Measurements from ENCODE around the gene ARHGAP10. TPM values are rescaled to one million over a fixed set of nuclear protein-coding genes. Genes with fewer than 3 reads are reported as not detected.

The ARHGAP10 gene
- total RNA-seq, 1 donor from 2014 or later: 20.2 TPM

- no peak overlapping the region for H2AFZ ChIP-seq (replicated peaks)
- no peaks in the 10 kb centered on the region for H3K79me2 ChIP-seq (ENCODE audit: low read depth)
- H3K4me1 ChIP-seq: peaks cover 35% of the 10 kb centered on the region
- H3K4me2 ChIP-seq: no peak overlapping the region
- Mint-ChIP-seq H3K27ac (no peak overlapping the region), H3K4me1 (peaks cover 18% of the 10 kb centered on the region), H3K4me3 (no peak overlapping the region), H3K36me3 (no peaks in the 10 kb centered on the region), H3K27me3 (ENCODE audit: insufficient read depth, low read depth) (no peaks in the 10 kb centered on the region), H3K9me3 (peaks cover 3% of the 10 kb centered on the region)
- TF ChIP-seq EZH2 (IDR thresholded peaks at IDR 0.05): no peak
- TF ChIP-seq EZH2phosphoT487 (IDR thresholded peaks at IDR 0.05): no peak
- TF ChIP-seq CTCF (IDR thresholded peaks at IDR 0.05): no peak
- peaks cover 20% of the 10 kb centered on the region for H3F3A ChIP-seq (ENCODE audit: low read depth)
- no peaks in the 10 kb centered on the region for H3K36me3 ChIP-seq
- H3K9me3 ChIP-seq (ENCODE audit: low read depth): no peaks in the 10 kb centered on the region
- H4K20me1 ChIP-seq (ENCODE audit: low read depth): no peaks in the 10 kb centered on the region
- DNase-seq (ENCODE audit: low spot score): no peak
- no peak overlapping the region for H3K27ac ChIP-seq
- H3K27me3 ChIP-seq: no peaks in the 10 kb centered on the region
- H3K4me3 ChIP-seq: no peak overlapping the region
- no peak overlapping the region for H3K9ac ChIP-seq
These were observed 101.9 kb downstream of the ARHGAP10 start for GRCh38 chr4:147833741-147834140.

- Histone ChIP-seq H3K27me3 (no peaks in the 10 kb centered on the region), H3K9ac (no peak overlapping the region), H4K20me1 (ENCODE audit: low read depth) (no peaks in the 10 kb centered on the region), H2AFZ (replicated peaks) (no peak overlapping the region), H3F3A (ENCODE audit: low read depth) (peaks cover 17% of the 10 kb centered on the region), H3K36me3 (no peaks in the 10 kb centered on the region), H3K79me2 (ENCODE audit: low read depth) (no peaks in the 10 kb centered on the region), H3K4me1 (peaks cover 39% of the 10 kb centered on the region), H3K4me3 (no peak overlapping the region), H3K4me2 (peak overlapping the region; percentile 55), H3K9me3 (ENCODE audit: low read depth) (no peaks in the 10 kb centered on the region), H3K27ac (peak overlapping the region; percentile 88)
- DNase-seq (ENCODE audit: low spot score): no peak
- H3K4me3 Mint-ChIP-seq: no peak overlapping the region
- no peak overlapping the region for H3K27ac Mint-ChIP-seq
- H3K4me1 Mint-ChIP-seq: peaks cover 20% of the 10 kb centered on the region
- peaks cover 3% of the 10 kb centered on the region for H3K9me3 Mint-ChIP-seq
- H3K27me3 Mint-ChIP-seq (ENCODE audit: insufficient read depth, low read depth): no peaks in the 10 kb centered on the region
- no peaks in the 10 kb centered on the region for H3K36me3 Mint-ChIP-seq
- no peak for TF ChIP-seq EZH2 (IDR thresholded peaks at IDR 0.05)
- no peak for TF ChIP-seq CTCF (IDR thresholded peaks at IDR 0.05)
- TF ChIP-seq EZH2phosphoT487 (IDR thresholded peaks at IDR 0.05): no peak
These were observed 102.6 kb downstream of the ARHGAP10 start for GRCh38 chr4:147834480-147834879.

DNA sequence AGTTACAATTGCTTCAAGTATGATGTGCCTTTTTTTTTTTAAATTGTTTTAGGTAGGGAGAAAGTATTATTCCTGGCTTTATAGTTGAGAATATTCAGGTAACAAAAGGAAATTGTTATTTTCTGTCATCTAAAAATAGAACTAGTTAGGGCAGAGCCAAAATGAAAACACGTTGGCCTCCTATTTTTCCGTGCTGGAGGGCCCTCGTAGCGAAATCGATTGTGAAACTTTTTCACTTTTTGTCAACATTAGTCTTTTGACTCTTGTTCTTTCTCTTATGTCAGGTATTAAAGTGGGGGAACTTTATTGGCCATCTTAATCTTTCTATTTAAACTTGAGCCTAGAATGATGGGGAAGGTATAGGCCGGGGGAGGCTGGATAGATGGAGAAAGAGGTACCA is 104.9 kb downstream of the ARHGAP10 start:
- no peaks in the 10 kb centered on the region for H3K27me3 Mint-ChIP-seq (ENCODE audit: insufficient read depth, low read depth)
- no peak for TF ChIP-seq CTCF (IDR thresholded peaks at IDR 0.05)
- TF ChIP-seq EZH2 (IDR thresholded peaks at IDR 0.05): no peak
- no peak for TF ChIP-seq EZH2phosphoT487 (IDR thresholded peaks at IDR 0.05)
- Histone ChIP-seq H3K27me3 (no peaks in the 10 kb centered on the region), H3K27ac (no peak overlapping the region), H3K4me3 (no peak overlapping the region), H4K20me1 (ENCODE audit: low read depth) (no peaks in the 10 kb centered on the region), H3K36me3 (no peaks in the 10 kb centered on the region), H2AFZ (replicated peaks) (no peak overlapping the region), H3K9me3 (ENCODE audit: low read depth) (no peaks in the 10 kb centered on the region), H3K79me2 (ENCODE audit: low read depth) (no peaks in the 10 kb centered on the region), H3K9ac (no peak overlapping the region), H3K4me1 (peaks cover 37% of the 10 kb centered on the region), H3F3A (ENCODE audit: low read depth) (peaks cover 12% of the 10 kb centered on the region), H3K4me2 (no peak overlapping the region)
- no peak overlapping the region for H3K27ac Mint-ChIP-seq
- H3K4me1 Mint-ChIP-seq: peaks cover 12% of the 10 kb centered on the region
- DNase-seq (ENCODE audit: low spot score): no peak
- H3K9me3 Mint-ChIP-seq: peaks cover 3% of the 10 kb centered on the region
- no peak overlapping the region for H3K4me3 Mint-ChIP-seq
- H3K36me3 Mint-ChIP-seq: no peaks in the 10 kb centered on the region

Measured in neural progenitor cell (in vitro differentiated cells).